ENCODE results near the gene SBNO2. TPM values are rescaled to one million over a fixed set of nuclear protein-coding genes. Genes with fewer than 3 reads are reported as not detected.

The SBNO2 gene
- total RNA-seq, 5 donors from 2014 or later (not counting 1 experiment from before 2014, with no cell fraction given) = 90.2 to 115 (median 106) TPM

DNA sequence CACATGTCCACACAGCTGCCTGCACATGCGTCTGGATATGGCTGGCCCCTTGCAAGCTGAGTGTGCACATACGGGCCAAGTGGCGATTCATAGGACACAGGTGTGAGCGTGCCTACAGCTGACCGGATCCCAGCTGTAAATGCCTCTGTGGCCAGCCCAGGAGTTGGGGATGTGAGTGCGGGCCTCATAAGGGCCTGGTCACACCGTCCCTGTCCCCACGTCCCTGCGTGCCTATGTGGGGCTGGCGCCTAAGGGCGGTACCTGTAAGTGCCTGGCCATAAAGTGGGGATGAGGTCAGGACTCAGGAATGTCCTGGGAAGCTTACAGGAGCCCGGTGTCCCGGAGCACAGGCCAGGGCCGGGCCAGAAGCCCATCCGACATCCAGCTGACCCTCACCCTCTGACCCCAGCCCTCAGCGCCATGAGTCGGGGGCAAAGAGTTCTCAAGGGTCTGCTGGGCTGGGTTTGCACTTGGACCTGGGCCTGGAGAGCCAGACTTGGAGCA lies 108.4 kb downstream of the SBNO2 start:
- 94% methylated on average over 17 of the region's 17 CpGs for WGBS (ENCODE audit: insufficient coverage)
- peak overlapping the region; percentile 61 to 71 for H3K27ac Mint-ChIP-seq
- H3K36me3 Mint-ChIP-seq = peaks cover 10% of the 10 kb centered on the region
- peaks cover 32 to 42% (median 40%) of the 10 kb centered on the region in 3 donors for H3K4me1 Mint-ChIP-seq
- ChIA-PET CTCF (interaction anchor here in 1 of 2 donors (1.1 kb wide), 1 partner anchor 25 kb away, joined by 3 read pairs; no protein-coding TSS in a partner anchor), POLR2A (interaction anchor here in 1 of 2 donors (1.3 kb wide), 1 partner anchor 10 kb away, joined by 5 read pairs; no protein-coding TSS in a partner anchor)
- Histone ChIP-seq H3K4me3 (ENCODE audit: control insufficient read depth in 1 of 2, extremely low read depth in 1 of 2, low read length in 1 of 2) (no peak overlapping the region), H3K9me3 (no peaks in the 10 kb centered on the region), H3K27ac (ENCODE audit: low read length) (no peak overlapping the region), H3K4me1 (ENCODE audit: control insufficient read depth in 1 of 2, extremely low read depth in 1 of 2, insufficient read depth in 2 of 2, low read length in 2 of 2) (peaks cover 21 to 66% of the 10 kb centered on the region in 2 experiments), H3K36me3 (ENCODE audit: control insufficient read depth in 2 of 2, extremely low read depth in 1 of 2, insufficient read depth in 1 of 2, low read length in 1 of 2) (peaks cover 0 to 29% of the 10 kb centered on the region in 2 donors), H3K27me3 (replicated peaks in 1 of 2; ENCODE audit: control insufficient read depth in 2 of 2, extremely low read depth in 1 of 2, insufficient read depth in 2 of 2, low read length in 1 of 2) (no peaks in the 10 kb centered on the region)
- ATAC-seq (replicated peaks in 1 of 4) (no peak), DNase-seq (peak in 1 of 35 experiments; percentile 29)
- no peaks in the 10 kb centered on the region for H3K9me3 Mint-ChIP-seq
- H3K4me3 Mint-ChIP-seq = peak overlapping the region; percentile 58 to 90 (median 70)
- no peaks in the 10 kb centered on the region for H3K27me3 Mint-ChIP-seq

DNA sequence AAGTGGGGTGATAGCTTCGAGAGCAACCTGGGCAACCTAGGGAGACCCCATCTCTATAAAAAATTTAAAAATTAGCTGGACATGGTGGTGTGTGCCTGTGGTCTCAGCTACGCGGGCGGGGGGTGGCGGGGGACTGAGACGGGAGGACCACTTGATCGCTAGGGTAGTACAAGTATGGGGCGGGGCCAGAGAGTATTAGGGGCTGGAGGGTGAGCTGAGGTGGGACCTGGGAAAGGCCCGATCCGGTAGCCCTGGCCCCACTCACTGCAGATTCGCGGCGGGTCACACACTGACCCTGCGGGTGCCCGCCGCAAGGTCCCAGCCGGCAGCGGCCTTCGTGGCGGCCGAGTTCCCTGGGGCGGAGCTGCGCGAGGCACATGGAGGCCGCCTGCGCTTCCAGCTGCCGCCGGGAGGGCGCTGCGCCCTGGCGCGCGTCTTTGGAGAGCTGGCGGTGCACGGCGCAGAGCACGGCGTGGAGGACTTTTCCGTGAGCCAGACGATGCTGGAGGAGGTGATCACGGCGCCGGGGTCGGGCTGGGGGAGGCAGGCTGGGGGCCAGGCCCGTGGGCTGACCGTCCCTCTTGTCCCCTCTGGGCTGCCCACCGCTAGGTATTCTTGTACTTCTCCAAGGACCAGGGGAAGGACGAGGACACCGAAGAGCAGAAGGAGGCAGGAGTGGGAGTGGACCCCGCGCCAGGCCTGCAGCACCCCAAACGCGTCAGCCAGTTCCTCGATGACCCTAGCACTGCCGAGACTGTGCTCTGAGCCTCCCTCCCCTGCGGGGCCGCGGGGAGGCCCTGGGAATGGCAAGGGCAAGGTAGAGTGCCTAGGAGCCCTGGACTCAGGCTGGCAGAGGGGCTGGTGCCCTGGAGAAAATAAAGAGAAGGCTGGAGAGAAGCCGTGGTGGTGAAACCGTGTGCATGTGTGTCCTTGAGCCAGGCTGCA lies 109.1 kb downstream of the SBNO2 start:
- Histone ChIP-seq H3K4me3 (ENCODE audit: control insufficient read depth in 1 of 2, extremely low read depth in 1 of 2, low read length in 1 of 2) (peak overlapping the region in 1 of 2 donors; percentile 18), H3K27me3 (replicated peaks in 1 of 2; ENCODE audit: control insufficient read depth in 2 of 2, extremely low read depth in 1 of 2, insufficient read depth in 2 of 2, low read length in 1 of 2) (no peaks in the 10 kb centered on the region), H3K9me3 (no peaks in the 10 kb centered on the region), H3K36me3 (ENCODE audit: control insufficient read depth in 2 of 2, extremely low read depth in 1 of 2, insufficient read depth in 1 of 2, low read length in 1 of 2) (peaks cover 0 to 22% of the 10 kb centered on the region in 2 donors), H3K4me1 (ENCODE audit: control insufficient read depth in 1 of 2, extremely low read depth in 1 of 2, insufficient read depth in 2 of 2, low read length in 2 of 2) (peaks cover 17 to 59% of the 10 kb centered on the region in 2 experiments), H3K27ac (ENCODE audit: low read length) (no peak overlapping the region)
- ChIA-PET CTCF (interaction anchor here (1.1 to 1.4 kb wide), 4 partner anchors 10 to 139 kb away, joined by 3 to 11 read pairs (median 3); partner anchors contain the start of gene ABCA7 (in 1 of the 2)), POLR2A (interaction anchor here (0.5 to 0.8 kb wide), 6 partner anchors 10 to 64 kb away, joined by 3 to 10 read pairs (median 6); no protein-coding TSS in a partner anchor)
- Mint-ChIP-seq H3K4me1 (peaks cover 32 to 37% (median 37%) of the 10 kb centered on the region in 3 donors), H3K27ac (peak overlapping the region; percentile 61 to 86), H3K9me3 (no peaks in the 10 kb centered on the region), H3K27me3 (no peaks in the 10 kb centered on the region), H3K4me3 (peak overlapping the region; percentile 67 to 90 (median 70)), H3K36me3 (peaks cover 10% of the 10 kb centered on the region)
- 13% methylated on average over 48 of the region's 60 CpGs for WGBS (ENCODE audit: insufficient coverage)
- ATAC-seq (replicated peaks in 1 of 4) (peak; percentile 26 to 36 (median 30)), DNase-seq (peak in 32 of 35 experiments; percentile 50 to 87 (median 66))

DNA sequence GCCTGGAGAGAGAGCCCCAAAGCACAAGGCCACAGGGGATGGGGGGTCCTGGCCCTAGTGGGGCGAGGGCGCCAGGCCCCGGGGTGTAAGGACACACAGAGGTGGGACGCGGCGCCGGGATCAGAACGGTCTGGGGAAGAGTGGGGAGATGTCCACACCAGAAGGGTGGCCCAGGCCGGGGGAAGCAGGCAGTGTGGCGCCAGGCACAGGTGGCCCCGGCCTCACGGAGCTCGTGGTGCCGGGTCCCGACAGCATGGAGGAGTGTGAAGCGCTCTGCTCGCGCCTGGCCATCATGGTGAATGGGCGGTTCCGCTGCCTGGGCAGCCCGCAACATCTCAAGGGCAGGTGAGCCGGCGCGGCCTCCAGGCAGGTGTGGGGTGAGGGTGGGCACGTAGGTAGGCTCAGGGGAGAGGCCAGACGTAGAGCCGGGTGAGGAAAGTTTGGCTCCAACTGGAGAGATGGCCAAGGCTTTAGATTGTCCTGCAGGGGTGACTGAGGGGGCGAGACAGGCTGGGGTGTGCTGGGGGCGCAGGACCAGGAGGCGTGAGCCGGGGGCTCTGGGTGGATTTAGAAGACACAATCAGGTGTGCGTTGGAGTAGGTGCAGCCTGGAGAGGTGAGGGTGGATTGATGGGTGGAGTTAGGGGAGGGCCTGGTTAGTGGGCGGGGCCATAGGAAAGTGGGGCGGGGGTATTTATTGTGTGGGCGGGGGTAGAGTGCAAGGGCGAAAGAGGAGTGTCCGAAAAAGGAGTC lies 110.0 kb downstream of the SBNO2 start:
- CTCF ChIA-PET = interaction anchor here (1.1 to 1.4 kb wide), 4 partner anchors 11 to 140 kb away, joined by 3 to 11 read pairs (median 3); partner anchors contain the start of gene ABCA7 (in 1 of the 2)
- H3K36me3 Mint-ChIP-seq = peaks cover 7% of the 10 kb centered on the region
- DNase-seq (no peak), ATAC-seq (replicated peaks in 1 of 4) (no peak)
- peak overlapping the region in 1 of 2 donors; percentile 16 for H3K27ac Mint-ChIP-seq
- Histone ChIP-seq H3K9me3 (no peaks in the 10 kb centered on the region), H3K4me3 (ENCODE audit: control insufficient read depth in 1 of 2, extremely low read depth in 1 of 2, low read length in 1 of 2) (no peak overlapping the region), H3K4me1 (ENCODE audit: control insufficient read depth in 1 of 2, extremely low read depth in 1 of 2, insufficient read depth in 2 of 2, low read length in 2 of 2) (peaks cover 13 to 50% of the 10 kb centered on the region in 2 experiments), H3K36me3 (ENCODE audit: control insufficient read depth in 2 of 2, extremely low read depth in 1 of 2, insufficient read depth in 1 of 2, low read length in 1 of 2) (peaks cover 0 to 14% of the 10 kb centered on the region in 2 donors), H3K27me3 (replicated peaks in 1 of 2; ENCODE audit: control insufficient read depth in 2 of 2, extremely low read depth in 1 of 2, insufficient read depth in 2 of 2, low read length in 1 of 2) (no peaks in the 10 kb centered on the region), H3K27ac (ENCODE audit: low read length) (no peak overlapping the region)
- H3K9me3 Mint-ChIP-seq = no peaks in the 10 kb centered on the region
- WGBS (ENCODE audit: insufficient coverage) = 97% methylated on average over 25 of the region's 37 CpGs
- POLR2A ChIA-PET = interaction anchor here (0.6 to 0.8 kb wide), 5 partner anchors 11 to 65 kb away, joined by 3 to 10 read pairs (median 4); no protein-coding TSS in a partner anchor
- H3K4me1 Mint-ChIP-seq = peaks cover 27 to 33% (median 31%) of the 10 kb centered on the region in 3 donors
- peak overlapping the region in 1 of 3 donors; percentile 90 for H3K4me3 Mint-ChIP-seq
- no peaks in the 10 kb centered on the region for H3K27me3 Mint-ChIP-seq

DNA sequence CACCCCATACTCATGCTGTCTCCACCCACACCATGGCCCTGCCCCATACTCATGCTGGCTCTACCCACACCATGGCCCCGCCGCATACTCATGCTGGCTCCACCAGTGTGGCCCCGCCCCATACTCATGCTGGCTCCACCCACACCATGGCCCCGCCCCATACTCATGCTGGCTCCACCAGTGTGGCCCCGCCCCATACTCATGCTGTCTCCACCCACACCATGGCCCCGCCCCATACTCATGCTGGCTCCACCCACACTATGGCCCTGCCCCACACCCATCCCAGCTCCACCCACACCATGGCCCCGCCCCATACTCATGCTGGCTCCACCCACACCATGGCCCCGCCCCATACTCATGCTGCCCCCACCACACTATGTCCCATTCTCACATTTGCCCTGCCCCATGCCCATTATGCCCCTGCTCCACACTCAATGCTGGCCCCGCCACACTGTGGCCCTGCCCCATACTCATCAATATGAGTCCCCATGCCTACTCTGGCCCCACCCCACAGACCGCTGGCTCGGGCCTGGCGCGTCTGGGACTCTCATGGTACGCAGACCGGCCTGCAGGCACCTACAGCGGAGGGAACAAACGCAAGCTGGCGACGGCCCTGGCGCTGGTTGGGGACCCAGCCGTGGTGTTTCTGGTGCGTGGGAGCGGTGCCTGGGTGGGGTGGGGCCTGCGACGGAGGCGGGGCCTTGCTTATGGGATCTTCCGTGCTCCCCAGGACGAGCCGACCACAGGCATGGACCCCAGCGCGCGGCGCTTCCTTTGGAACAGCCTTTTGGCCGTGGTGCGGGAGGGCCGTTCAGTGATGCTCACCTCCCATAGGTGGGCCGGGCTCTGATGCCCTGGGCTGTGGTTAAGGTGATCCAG lies 110.8 kb downstream of the SBNO2 start:
- peak overlapping the region in 1 of 3 donors; percentile 16 for H3K4me3 Mint-ChIP-seq
- DNase-seq = peak in 32 of 35 experiments; percentile 47 to 80 (median 71)
- POLR2A ChIA-PET = no interaction called here
- no peaks in the 10 kb centered on the region for H3K9me3 Mint-ChIP-seq
- H3K27me3 ChIP-seq (replicated peaks in 1 of 2; ENCODE audit: control insufficient read depth in 2 of 2, extremely low read depth in 1 of 2, insufficient read depth in 2 of 2, low read length in 1 of 2) = no peaks in the 10 kb centered on the region
- H3K27me3 Mint-ChIP-seq = no peaks in the 10 kb centered on the region
- H3K4me1 ChIP-seq (ENCODE audit: control insufficient read depth in 1 of 2, extremely low read depth in 1 of 2, insufficient read depth in 2 of 2, low read length in 2 of 2) = peaks cover 13 to 48% of the 10 kb centered on the region in 2 experiments
- peaks cover 3 to 8% of the 10 kb centered on the region in 2 donors for H3K36me3 ChIP-seq (ENCODE audit: control insufficient read depth in 2 of 2, extremely low read depth in 1 of 2, insufficient read depth in 1 of 2, low read length in 1 of 2)
- ATAC-seq (replicated peaks in 1 of 4) = no peak
- H3K4me1 Mint-ChIP-seq = peaks cover 24 to 30% (median 26%) of the 10 kb centered on the region in 3 donors
- no peaks in the 10 kb centered on the region for H3K9me3 ChIP-seq
- H3K27ac ChIP-seq (ENCODE audit: low read length) = no peak overlapping the region
- H3K27ac Mint-ChIP-seq = peak overlapping the region in 1 of 2 donors; percentile 16
- peaks cover 3% of the 10 kb centered on the region for H3K36me3 Mint-ChIP-seq
- WGBS (ENCODE audit: insufficient coverage) = 95% methylated on average over 23 of the region's 37 CpGs
- H3K4me3 ChIP-seq (ENCODE audit: control insufficient read depth in 1 of 2, extremely low read depth in 1 of 2, low read length in 1 of 2) = no peak overlapping the region
- CTCF ChIA-PET = no interaction called here

DNA sequence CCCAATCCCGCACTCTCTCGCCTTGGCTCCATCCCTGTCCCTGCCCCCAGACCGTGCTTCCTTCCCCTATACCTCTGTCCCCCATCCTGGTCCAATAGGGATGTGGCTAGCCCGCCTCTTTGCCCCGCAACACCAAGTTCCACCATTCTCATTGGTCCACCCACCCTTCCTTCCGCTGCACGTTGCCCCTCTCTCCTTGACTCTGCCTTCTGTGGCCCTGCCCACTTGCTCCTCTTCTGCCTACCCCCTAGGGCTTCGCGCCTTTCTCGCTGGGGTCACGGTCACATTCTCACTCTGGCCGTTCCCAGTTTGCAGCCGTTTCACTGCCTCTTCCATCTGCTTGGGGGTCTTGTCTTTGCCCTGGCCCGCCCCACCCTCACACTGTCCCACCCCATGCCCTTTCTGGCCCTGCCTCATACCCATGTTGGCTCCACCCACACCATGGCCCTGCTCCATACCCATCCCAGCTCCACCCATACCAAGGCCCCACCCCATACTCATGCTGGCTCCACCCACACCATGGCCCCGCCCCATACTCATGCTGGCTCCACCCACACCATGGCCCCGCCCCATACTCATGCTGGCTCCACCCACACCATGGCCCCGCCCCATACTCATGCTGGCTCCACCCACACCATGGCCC lies 111.6 kb downstream of the SBNO2 start:
- H3K27me3 ChIP-seq (replicated peaks in 1 of 2; ENCODE audit: control insufficient read depth in 2 of 2, extremely low read depth in 1 of 2, insufficient read depth in 2 of 2, low read length in 1 of 2) = no peaks in the 10 kb centered on the region
- Mint-ChIP-seq H3K9me3 (no peaks in the 10 kb centered on the region), H3K4me1 (peaks cover 31 to 37% (median 34%) of the 10 kb centered on the region in 3 donors), H3K36me3 (peaks cover 7% of the 10 kb centered on the region), H3K27ac (no peak overlapping the region), H3K27me3 (no peaks in the 10 kb centered on the region), H3K4me3 (no peak overlapping the region)
- peaks cover 13 to 54% of the 10 kb centered on the region in 2 experiments for H3K4me1 ChIP-seq (ENCODE audit: control insufficient read depth in 1 of 2, extremely low read depth in 1 of 2, insufficient read depth in 2 of 2, low read length in 2 of 2)
- ATAC-seq (replicated peaks in 1 of 4) (no peak), DNase-seq (peak in 1 of 35 experiments; percentile 40)
- H3K9me3 ChIP-seq = no peaks in the 10 kb centered on the region
- H3K4me3 ChIP-seq (ENCODE audit: control insufficient read depth in 1 of 2, extremely low read depth in 1 of 2, low read length in 1 of 2) = no peak overlapping the region
- peaks cover 3 to 7% of the 10 kb centered on the region in 2 donors for H3K36me3 ChIP-seq (ENCODE audit: control insufficient read depth in 2 of 2, extremely low read depth in 1 of 2, insufficient read depth in 1 of 2, low read length in 1 of 2)
- no peak overlapping the region for H3K27ac ChIP-seq (ENCODE audit: low read length)
- ChIA-PET CTCF (no interaction called here), POLR2A (no interaction called here)
- 93% methylated on average over 15 of the region's 17 CpGs for WGBS (ENCODE audit: insufficient coverage)
